HG03280 (cell line): Measurements from ENCODE around the gene SRRT.

Experiments used
- ATAC-seq: cut with Tn5 transposase; IDR thresholded peaks from one replicate; pipeline ENCODE4 v1.9.1; 2021; ENCODE audit warnings: mild to moderate bottlenecking, moderate library complexity; ENCODE audit not compliant: unreplicated experiment

Gene SRRT

GRCh38 chr7:100874577-100875355 lies at the start of gene SRRT:
SRRT (plus strand) TSS chr7:100875103; CDS start chr7:100875591, 488 bp downstream.
- peak; percentile 93 for ATAC-seq

GRCh38 chr7:100825215-100825671 lies 49.7 kb upstream of the SRRT start:
- ATAC-seq: no peak

DNA sequence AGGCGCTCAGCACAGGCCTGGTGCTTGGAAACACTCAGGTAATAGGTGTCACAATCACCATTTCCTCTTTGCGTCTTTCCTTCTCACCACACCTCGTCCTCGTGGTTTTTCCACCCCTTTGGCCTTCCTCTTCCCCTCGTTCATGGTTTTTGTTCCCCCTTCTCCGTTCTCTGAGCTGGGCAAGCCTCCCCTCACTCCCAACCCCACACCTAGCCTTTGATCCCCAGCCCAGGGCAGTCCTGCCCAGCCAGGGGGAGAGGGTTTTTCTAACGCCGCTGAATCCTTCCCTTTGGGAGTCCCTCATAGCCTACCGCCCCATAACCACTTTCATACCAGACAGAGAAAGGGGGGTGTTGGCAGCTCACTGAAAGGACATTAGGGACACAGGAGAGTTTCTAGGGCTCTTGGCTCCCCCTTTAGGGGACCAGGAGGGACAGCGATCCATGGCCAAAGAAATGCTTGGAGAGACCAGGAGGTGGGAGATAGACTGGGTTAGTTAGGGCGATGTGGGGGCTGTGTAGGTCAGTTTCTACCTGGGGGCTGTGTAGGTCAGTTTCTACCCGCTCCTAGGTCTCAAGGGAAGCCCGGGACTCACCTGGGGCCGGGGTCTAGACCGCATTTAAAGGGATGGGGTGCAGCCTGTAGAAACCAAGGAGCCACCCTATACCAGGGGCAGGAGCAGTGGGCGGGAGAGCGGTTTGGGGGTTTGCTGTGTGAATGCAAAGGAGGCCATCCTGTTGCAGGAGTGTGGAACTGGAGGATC lies 49.0 kb upstream of the SRRT start:
- ATAC-seq: no peak

DNA sequence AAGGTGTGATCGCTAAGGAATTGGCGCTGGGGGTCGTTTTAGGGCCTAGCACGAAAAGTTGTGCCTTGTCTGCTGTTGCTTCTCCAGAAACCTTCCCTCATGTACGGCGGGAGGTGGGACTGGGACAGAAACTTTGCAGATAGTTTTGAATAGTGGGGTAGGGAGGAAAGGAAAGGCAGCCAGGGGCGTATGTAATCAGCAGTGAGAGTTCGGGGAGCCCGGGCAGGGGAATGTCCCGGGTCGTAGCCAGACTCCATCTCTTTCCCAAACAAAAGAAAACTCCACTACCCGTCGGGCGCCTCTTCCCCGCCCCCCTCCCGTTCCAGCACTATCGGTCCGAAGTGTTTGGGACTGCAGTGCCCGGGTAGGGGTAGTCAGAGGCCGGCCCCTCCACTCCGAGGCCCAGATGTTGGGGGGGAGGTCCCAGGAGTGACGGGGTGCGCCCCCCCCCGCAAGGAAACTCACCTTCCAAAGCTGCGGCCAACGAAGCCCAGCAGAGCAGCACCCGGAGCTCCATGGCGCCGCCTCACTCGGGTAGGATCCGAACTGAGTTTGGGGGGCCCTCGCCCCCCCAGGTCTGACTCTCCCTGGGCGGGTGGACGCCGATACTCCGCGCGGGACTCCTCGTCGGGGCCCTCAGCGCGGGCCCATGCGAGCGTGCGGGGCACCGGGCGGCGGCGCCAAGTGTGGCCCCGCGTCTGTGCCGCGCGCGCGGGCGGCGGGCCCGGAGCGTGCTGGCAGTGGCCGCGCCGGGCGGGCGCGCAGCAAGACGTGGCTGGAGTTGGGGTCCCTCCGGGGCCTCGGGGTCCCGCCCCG lies 48.2 kb upstream of the SRRT start:
- no peak for ATAC-seq

GRCh38 chr7:100827330-100828226 lies 47.3 kb upstream of the SRRT start, which contains the start of gene EPHB4:
EPHB4 (minus strand) TSS chr7:100827523; CDS start chr7:100827030, 493 bp downstream.
- no peak for ATAC-seq

DNA sequence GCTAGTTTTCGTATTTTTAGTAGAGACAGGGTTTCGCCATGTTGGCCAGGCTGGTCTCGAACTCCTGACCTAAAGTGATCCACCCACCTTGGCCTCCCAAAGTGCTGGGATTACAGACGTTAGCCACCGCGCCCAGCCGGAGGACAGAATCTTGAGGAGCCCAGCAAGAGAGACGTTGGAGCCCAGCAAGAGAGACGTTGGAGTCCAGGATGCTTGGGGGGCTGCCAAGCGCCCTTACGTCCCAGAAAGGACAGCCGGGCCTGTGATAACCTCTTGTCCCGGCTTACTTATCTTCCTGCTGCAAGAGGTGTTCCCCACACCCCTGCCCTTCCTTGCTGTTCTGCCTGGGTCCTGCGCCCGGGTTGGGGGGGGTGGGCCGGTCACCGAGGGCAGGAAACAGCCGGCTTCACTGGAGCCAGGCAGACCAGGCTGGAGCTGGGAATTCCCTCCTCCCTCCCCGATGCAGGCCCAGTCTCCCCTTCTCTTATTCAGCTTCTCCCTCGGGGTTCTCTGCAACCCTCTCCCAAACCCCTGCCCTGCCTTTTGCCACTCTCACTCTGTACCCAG lies 45.7 kb upstream of the SRRT start:
- ATAC-seq: no peak

DNA sequence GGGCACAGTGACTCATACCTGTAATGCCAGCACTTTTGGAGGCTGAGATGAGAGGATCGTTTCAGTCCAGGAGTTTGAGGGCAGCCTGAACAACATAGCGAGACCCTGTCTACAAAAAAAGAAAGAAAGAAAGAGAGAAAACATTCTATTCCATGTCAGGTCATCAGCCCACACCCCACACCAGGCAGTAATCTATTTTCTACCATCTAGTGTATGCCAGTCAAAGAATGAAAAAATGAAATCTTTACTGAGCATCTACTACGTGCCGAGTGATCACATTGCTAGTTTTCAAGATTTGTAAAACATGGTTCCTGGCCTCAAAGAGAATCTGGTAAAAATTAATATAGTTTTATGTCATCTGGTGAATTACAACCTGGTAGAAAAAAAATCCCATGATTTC lies 44.5 kb upstream of the SRRT start:
- ATAC-seq: no peak

GRCh38 chr7:100832281-100832633 lies 42.6 kb upstream of the SRRT start:
- no peak for ATAC-seq

- no peak for ATAC-seq
These were observed 38.7 kb upstream of the SRRT start for GRCh38 chr7:100835903-100836811.

- no peak for ATAC-seq
These were observed 38.1 kb upstream of the SRRT start for GRCh38 chr7:100836812-100837098.

DNA sequence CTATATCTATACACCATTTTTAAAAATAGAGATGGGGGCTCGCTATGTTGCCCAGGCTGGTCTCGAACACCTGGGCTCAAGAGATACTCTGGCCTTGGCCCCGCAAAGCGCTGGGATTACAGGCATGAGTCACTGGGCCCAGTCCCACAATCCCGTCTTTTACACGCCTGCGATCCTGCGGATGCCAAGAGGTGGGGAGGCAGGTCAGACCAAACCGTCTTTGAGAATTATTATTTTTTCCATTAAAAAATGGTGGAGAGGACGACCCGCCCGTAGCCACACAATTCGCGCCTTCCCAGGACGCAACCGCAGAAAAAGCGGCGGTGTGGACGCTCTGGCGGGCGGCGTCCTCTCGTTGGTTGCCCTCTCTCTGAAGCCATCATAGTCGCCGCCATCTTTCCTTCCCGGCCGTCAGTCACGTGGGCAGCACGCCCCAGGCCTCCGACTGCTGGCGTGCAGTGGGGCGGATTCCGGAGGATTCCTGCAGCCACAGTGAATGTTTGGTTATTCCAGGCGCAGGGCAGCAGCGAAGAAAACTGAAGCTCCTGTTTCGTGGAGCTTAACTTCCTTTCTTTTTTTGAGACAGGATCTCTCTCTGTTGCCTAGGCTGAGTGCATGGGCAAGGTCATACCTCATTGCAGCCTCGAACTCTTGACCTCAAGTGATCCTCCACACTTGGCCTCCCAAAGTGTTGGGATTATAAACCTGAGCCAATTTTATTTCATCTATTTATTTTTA lies 37.6 kb upstream of the SRRT start:
- ATAC-seq: no peak

DNA sequence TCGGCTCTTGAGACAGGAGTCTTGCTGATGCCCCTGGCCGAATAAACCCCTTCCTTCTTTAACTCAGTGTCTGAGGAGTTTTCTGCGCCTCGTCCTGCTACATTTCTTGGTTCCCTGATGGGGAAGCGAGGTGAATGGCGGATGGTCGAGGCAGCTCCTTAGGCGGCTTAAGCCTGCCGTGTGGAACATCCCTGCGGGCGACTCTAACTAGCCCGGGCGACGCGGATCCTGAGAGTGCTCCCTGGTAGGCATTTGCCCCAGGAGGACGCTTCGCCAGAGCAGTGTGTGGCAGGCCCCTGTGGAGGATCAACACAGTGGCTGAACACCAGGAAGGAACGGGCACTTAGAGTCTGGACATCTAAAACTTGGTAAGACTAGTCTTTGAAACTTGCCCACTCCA lies 35.5 kb upstream of the SRRT start:
- ATAC-seq: no peak

GRCh38 chr7:100840470-100841100 lies 34.3 kb upstream of the SRRT start:
- no peak for ATAC-seq

DNA sequence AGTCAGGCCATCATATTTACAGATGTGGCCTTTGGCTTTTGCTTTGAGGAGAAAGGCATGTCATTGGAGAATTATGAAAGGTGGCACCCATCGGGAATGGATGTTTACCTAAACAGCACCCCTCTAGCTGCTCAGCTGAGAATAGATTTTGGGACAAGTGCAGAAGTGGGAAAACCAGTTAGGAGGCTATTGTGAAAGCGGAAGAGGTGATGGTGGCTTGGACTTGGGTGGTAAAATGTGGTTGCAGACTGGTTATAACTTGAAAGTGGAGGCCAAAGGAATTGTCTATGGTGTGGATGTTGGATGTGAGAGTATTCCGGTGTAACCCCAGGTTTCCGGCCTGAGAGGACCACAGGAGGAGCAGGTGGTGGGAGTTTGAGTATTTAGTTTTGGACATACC lies 27.5 kb upstream of the SRRT start:
- no peak for ATAC-seq

- ATAC-seq: peak; percentile 94
These were observed 22.6 kb upstream of the SRRT start, which contains the start of gene SLC12A9 for GRCh38 chr7:100852048-100852872. SLC12A9 (plus strand) TSS chr7:100852713; CDS start chr7:100854198, 1,485 bp downstream.

- ATAC-seq: no peak
These were observed 20.6 kb upstream of the SRRT start for GRCh38 chr7:100854146-100854895.
